Measurements from ENCODE around the gene CIBAR2.

GRCh38 chr16:85072076-85072860 is 40.0 kb downstream of the CIBAR2 start:
- TF ChIP-seq POLR2A (IDR thresholded peaks at IDR 0.05; ENCODE audit: extremely low read depth, insufficient read length): no peak
- TF ChIP-seq CTCF (IDR thresholded peaks at IDR 0.05; ENCODE audit: low read depth, low read length): no peak
- no peak for TF ChIP-seq MYC (IDR thresholded peaks at IDR 0.05; ENCODE audit: low read depth, low read length)
- TF ChIP-seq MAX (IDR thresholded peaks at IDR 0.05; ENCODE audit: low read depth, low read length): no peak

All from NB4 (cell line).